NB4 (cell line): ENCODE data around the gene CCNA2.

Experiments
- POLR2A ChIP-seq: IDR thresholded peaks from 2 replicates; pipeline ENCODE4 v1.6.1; 2011; ENCODE audit warnings: mild to moderate bottlenecking; ENCODE audit not compliant: insufficient read length; ENCODE audit errors: extremely low read depth
- TF ChIP-seq, protein P1 (sequence below): IDR thresholded peaks from one replicate; pipeline ENCODE4 v1.5.1; 2012; ENCODE audit warnings: low read depth, low read length

DNA sequence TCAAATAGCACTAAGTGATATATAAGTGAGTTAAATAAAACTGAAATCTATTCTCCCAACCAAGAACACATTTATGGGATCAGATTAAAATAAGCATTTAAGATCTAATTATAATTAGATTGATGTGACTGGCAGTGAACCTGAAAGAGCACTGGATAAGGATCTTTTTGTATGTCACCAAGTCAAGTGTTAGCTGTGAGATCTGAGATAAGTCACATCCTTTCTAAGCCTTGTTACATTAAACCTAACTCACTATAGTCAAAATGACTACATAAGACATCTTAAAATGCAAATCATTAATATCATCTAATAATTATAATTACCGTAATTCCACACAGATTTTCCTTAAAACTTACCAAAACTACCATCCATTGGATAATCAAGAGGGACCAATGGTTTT lies 1.6 kb downstream of the CCNA2 start:
- TF ChIP-seq, protein P1, sequence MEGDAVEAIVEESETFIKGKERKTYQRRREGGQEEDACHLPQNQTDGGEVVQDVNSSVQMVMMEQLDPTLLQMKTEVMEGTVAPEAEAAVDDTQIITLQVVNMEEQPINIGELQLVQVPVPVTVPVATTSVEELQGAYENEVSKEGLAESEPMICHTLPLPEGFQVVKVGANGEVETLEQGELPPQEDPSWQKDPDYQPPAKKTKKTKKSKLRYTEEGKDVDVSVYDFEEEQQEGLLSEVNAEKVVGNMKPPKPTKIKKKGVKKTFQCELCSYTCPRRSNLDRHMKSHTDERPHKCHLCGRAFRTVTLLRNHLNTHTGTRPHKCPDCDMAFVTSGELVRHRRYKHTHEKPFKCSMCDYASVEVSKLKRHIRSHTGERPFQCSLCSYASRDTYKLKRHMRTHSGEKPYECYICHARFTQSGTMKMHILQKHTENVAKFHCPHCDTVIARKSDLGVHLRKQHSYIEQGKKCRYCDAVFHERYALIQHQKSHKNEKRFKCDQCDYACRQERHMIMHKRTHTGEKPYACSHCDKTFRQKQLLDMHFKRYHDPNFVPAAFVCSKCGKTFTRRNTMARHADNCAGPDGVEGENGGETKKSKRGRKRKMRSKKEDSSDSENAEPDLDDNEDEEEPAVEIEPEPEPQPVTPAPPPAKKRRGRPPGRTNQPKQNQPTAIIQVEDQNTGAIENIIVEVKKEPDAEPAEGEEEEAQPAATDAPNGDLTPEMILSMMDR, result no peak
- TF ChIP-seq POLR2A, result no peak
